GM19043 (cell line): ENCODE measurements around the gene ASB1.
"Not testable (repeated sequence)": the region's sequence is repeated elsewhere in the genome, so short reads cannot be mapped to it uniquely, and the experiment has no call there.

Experiments used
- ATAC-seq: cut with Tn5 transposase; IDR thresholded peaks from one replicate; pipeline ENCODE4 v1.9.1; 2021; ENCODE audit warnings: low read depth; ENCODE audit not compliant: unreplicated experiment

Gene ASB1

GRCh38 chr2:238403632-238404405, 22.9 kb upstream of the ASB1 start:
- ATAC-seq = no peak

GRCh38 chr2:238404406-238405216, 22.1 kb upstream of the ASB1 start:
- ATAC-seq = no peak

- ATAC-seq = not testable (repeated sequence)
Measured at GRCh38 chr2:238405217-238405555, 21.5 kb upstream of the ASB1 start.

- no peak for ATAC-seq
Measured at GRCh38 chr2:238406221-238406997, 20.3 kb upstream of the ASB1 start.

GRCh38 chr2:238406998-238407285, 19.8 kb upstream of the ASB1 start:
- ATAC-seq = no peak

- no peak for ATAC-seq
Measured at GRCh38 chr2:238407566-238407965, 19.2 kb upstream of the ASB1 start.

GRCh38 chr2:238408615-238409340, 17.9 kb upstream of the ASB1 start:
- ATAC-seq = no peak

GRCh38 chr2:238409341-238410199, 17.2 kb upstream of the ASB1 start:
- no peak for ATAC-seq

GRCh38 chr2:238412067-238412767, 14.5 kb upstream of the ASB1 start:
- no peak for ATAC-seq

- ATAC-seq = no peak
Measured at GRCh38 chr2:238413368-238413767, 13.4 kb upstream of the ASB1 start.

GRCh38 chr2:238415036-238415764, 11.5 kb upstream of the ASB1 start:
- no peak for ATAC-seq

GRCh38 chr2:238415893-238416292, 10.8 kb upstream of the ASB1 start:
- ATAC-seq = no peak

- no peak for ATAC-seq
Measured at GRCh38 chr2:238418196-238418998, 8.3 kb upstream of the ASB1 start.

- no peak for ATAC-seq
Measured at GRCh38 chr2:238418999-238419546, 7.7 kb upstream of the ASB1 start.

- no peak for ATAC-seq
Measured at GRCh38 chr2:238420442-238420841, 6.3 kb upstream of the ASB1 start.

- ATAC-seq = no peak
Measured at GRCh38 chr2:238420878-238421694, 5.6 kb upstream of the ASB1 start.

- ATAC-seq = no peak
Measured at GRCh38 chr2:238421695-238422035, 5.1 kb upstream of the ASB1 start.
